ENCODE results near the gene MORN1.
A peak's percentile ranks its signal among the peaks of the same experiment; 100 is the strongest.

MORN1 gene

DNA sequence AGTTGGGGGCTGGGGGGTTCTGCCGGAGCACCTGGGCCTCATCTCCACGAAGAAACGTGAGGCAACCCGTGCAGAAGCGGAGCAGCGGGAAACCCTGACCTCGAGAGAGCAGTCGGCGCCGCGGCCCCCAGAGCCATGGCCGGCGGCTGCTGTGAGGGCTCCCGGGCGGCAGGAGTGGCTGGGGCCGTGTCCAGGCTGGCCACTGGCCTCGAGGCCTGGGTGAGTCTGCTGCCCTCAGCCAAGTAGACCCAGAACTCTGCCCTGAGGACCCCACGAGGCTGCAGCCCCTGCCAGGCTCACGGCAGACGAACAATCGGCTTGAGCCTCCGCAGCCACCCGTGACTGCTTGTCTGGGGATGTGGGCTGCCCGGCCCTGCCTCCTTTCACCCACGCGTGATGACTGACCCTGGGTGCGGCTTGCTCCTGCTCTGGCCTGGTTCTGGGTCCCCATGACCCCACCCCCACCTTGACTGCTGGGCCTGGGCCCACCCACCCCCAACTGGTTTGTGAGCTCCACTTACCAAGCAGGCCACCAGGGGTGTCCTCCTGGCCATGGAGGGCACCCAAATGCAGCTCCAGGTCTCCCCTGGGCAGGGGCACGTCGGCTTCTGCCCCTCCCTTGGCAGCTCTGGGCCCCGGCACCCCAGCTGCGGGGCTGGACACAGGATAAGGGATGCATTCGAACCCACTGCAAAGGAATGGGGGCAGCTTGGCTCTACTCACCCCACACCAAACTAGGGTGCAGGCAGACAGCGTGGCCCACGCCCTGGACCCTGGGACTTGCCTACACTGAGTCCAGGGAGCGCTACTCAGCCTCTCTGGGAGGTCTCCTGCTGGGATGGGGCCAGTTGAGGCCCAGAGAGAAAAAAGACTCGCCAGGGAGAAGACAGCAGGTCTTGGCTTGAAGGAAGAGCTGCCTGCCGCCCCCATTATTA, 34.2 kb downstream of the MORN1 start:
- intact Hi-C loops (cut with DNase I; ENCODE audit: low total_unique reads): no loop called here
- TF ChIP-seq, protein P1, sequence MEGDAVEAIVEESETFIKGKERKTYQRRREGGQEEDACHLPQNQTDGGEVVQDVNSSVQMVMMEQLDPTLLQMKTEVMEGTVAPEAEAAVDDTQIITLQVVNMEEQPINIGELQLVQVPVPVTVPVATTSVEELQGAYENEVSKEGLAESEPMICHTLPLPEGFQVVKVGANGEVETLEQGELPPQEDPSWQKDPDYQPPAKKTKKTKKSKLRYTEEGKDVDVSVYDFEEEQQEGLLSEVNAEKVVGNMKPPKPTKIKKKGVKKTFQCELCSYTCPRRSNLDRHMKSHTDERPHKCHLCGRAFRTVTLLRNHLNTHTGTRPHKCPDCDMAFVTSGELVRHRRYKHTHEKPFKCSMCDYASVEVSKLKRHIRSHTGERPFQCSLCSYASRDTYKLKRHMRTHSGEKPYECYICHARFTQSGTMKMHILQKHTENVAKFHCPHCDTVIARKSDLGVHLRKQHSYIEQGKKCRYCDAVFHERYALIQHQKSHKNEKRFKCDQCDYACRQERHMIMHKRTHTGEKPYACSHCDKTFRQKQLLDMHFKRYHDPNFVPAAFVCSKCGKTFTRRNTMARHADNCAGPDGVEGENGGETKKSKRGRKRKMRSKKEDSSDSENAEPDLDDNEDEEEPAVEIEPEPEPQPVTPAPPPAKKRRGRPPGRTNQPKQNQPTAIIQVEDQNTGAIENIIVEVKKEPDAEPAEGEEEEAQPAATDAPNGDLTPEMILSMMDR (IDR thresholded peaks at IDR 0.05): no peak

GRCh38 chr1:2356401-2356800, 35.0 kb downstream of the MORN1 start:
- Histone ChIP-seq H3K27me3 (no peaks in the 10 kb centered on the region), H3K27ac (no peak overlapping the region), H3K4me3 (no peak overlapping the region), H3K36me3 (peaks cover 0 to 4% (median 0%) of the 10 kb centered on the region in 3 donors), H3K9me3 (no peaks in the 10 kb centered on the region), H3K4me1 (peaks cover 0 to 34% (median 30%) of the 10 kb centered on the region in 4 donors)
- TF ChIP-seq, protein P1 (IDR thresholded peaks at IDR 0.05): no peak
- intact Hi-C loops (cut with DNase I; ENCODE audit: low total_unique reads): no loop called here
- no peak for DNase-seq

More for the DNA sequence above, 34.2 kb downstream of the MORN1 start:
- peaks cover 0 to 4% (median 0%) of the 10 kb centered on the region in 3 donors for H3K36me3 ChIP-seq
- DNase-seq: peak; percentile 10 to 60
- no peak overlapping the region for H3K27ac ChIP-seq
- peaks cover 0 to 34% (median 30%) of the 10 kb centered on the region in 4 donors for H3K4me1 ChIP-seq
- H3K9me3 ChIP-seq: no peaks in the 10 kb centered on the region
- H3K27me3 ChIP-seq: no peaks in the 10 kb centered on the region
- no peak overlapping the region for H3K4me3 ChIP-seq

DNA sequence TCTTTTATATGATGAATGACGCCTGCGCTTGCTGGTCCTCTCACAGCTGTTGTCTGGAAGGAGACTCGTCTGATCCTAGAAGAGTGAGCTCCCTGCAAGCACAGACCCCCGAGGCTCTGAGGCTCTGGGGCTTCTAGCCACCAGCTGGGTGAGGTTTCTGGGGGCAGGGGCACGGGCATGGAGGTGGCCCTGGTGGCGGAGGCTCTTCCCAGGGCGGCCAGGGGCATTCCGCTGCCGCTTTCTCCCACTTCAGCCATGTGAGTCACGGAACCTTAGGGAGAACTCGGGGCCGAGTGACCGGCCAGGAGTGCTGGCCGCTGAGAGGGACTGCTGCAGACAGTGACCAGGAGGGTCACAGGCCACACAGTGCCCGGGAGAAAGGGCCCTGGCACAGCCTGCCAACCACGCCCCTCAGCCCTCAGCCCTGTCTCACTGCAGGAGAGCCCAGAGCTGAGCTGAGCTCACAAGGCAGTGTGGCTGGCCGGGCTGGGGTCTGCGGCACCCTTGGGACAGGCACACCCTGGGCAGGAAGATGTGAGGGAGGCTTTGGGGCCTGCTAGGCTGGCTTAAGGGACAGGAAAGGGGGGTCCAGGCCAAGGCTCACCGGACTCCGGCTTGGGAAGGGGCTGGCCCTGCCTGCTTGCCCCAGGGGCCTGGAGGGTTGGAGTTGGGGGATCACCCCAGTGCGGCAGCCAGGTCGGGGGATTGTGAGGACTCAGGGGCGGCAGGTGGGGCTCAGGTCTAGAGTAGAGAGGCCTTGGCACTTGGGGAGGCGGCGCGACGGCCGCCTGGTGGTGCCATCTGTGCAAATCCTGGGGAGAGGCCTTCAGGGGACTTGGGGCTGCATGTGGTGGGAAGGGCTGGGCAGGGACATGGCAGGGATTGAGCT, 35.7 kb downstream of the MORN1 start:
- H3K36me3 ChIP-seq: peaks cover 0 to 4% (median 0%) of the 10 kb centered on the region in 3 donors
- peak in 1 of 2 donors; percentile 65 for DNase-seq
- no peaks in the 10 kb centered on the region for H3K9me3 ChIP-seq
- TF ChIP-seq, protein P1 (IDR thresholded peaks at IDR 0.05): no peak
- no peak overlapping the region for H3K4me3 ChIP-seq
- peaks cover 0 to 33% (median 27%) of the 10 kb centered on the region in 4 donors for H3K4me1 ChIP-seq
- no peaks in the 10 kb centered on the region for H3K27me3 ChIP-seq
- intact Hi-C loops (cut with DNase I; ENCODE audit: low total_unique reads): no loop called here
- H3K27ac ChIP-seq: no peak overlapping the region

DNA sequence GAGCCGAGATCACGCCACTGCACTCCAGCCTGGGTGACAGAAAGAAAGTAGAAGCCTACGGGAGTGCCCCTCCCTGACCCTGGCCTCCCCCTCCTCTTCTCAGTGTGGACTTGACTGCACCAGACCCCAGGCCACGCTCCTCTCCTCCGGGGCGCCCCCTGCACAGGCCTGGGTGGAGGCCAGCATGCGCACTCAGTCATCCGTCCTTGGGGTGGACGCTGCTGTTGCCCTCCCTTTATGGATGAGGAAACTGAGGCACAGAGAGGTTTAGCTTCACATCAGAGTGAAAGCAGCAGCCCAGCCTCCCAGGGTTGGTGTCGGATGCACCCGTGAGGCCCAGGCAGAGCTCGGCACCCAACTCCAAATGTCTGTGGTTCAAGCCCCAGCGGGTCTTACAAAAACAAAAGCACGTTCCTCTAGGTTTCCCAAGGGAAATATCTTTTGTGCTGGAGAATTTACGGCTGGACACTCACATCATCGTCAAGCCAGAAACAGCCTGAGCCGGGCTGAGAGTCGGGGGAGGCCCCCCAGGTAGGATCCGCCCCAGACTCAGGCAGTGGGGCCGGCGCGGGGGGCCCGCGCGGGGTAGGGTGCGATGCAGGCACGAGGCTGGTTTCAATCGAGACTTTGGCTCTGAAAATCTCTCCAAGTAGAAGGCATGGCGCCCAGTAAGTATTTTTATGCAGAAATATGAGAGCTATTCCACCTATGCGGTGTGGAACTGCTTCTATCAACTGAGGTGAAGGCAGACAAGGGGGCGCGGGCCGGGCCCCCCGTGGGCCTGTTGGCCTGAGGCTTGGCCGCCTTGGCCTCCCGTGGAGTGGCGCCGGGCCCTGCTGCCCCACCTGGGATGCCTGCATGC, 36.6 kb downstream of the MORN1 start:
- TF ChIP-seq, protein P1 (IDR thresholded peaks at IDR 0.05): no peak
- no peaks in the 10 kb centered on the region for H3K9me3 ChIP-seq
- peak in 1 of 2 donors; percentile 44 for DNase-seq
- H3K27ac ChIP-seq: no peak overlapping the region
- intact Hi-C loops (cut with DNase I; ENCODE audit: low total_unique reads): no loop called here
- no peaks in the 10 kb centered on the region for H3K27me3 ChIP-seq
- H3K4me3 ChIP-seq: no peak overlapping the region
- H3K36me3 ChIP-seq: peaks cover 0 to 4% (median 0%) of the 10 kb centered on the region in 3 donors
- peaks cover 0 to 26% (median 25%) of the 10 kb centered on the region in 4 donors for H3K4me1 ChIP-seq
